Transverse colon (tissue), 4 donors: ENCODE results near the gene GEMIN5. TPM values are rescaled to one million over a fixed set of nuclear protein-coding genes. Genes with fewer than 3 reads are reported as not detected.

Experiments used
- DNase-seq: peaks from one replicate; pipeline ENCODE4 v3.0.0-alpha.2; 2019
- H3K27ac ChIP-seq, 4 donors: fragments of 200-600 bp; sonication (generic); 2 replicates each; pipeline ENCODE4 v1.5.1; 2016 to 2018; ENCODE audit warnings: inconsistent platforms in 4 of 4
- H3K27me3 ChIP-seq: fragments of 200-600 bp; sonication (generic); 2 replicates; pipeline ENCODE4 v1.5.1; 2017; ENCODE audit warnings: inconsistent platforms
- H3K36me3 ChIP-seq, 4 donors: fragments of 200-600 bp; sonication (generic); 2 replicates each; pipeline ENCODE4 v1.5.1; 2017 to 2019; ENCODE audit warnings: inconsistent platforms in 4 of 4
- H3K4me1 ChIP-seq, 4 donors: fragments of 200-600 bp; sonication (generic); 2 replicates each; pipeline ENCODE4 v1.5.1; 2017 to 2020; ENCODE audit warnings: inconsistent platforms in 4 of 4
- H3K4me3 ChIP-seq, 4 donors: fragments of 200-600 bp; sonication (generic); 1 replicate in 1 of 4; 2 replicates in 3 of 4; pipeline versions ENCODE4 v1.5.1 to v1.6.1; 2017 to 2019; ENCODE audit warnings: inconsistent platforms in 4 of 4
- H3K9me3 ChIP-seq, 2 donors: fragments of 200-600 bp; sonication (generic); 2 replicates each; pipeline ENCODE4 v1.5.1; 2017 to 2019; ENCODE audit warnings: inconsistent platforms in 2 of 2
- CTCF ChIP-seq, 5 experiments: fragments of 200-600 bp in 3 of 5; fragments of 450-650 bp in 2 of 5; sonication (generic) in 3 of 5; IDR thresholded peaks; 1 replicate in 2 of 5; 2 replicates in 3 of 5; pipeline ENCODE4 v1.5.1; 2016 to 2017; ENCODE audit warnings: antibody characterized with exemption in 5 of 5, inconsistent platforms in 3 of 5, mild to moderate bottlenecking in 2 of 5, moderate library complexity in 1 of 5
- EP300 ChIP-seq: sonication (generic); formaldehyde crosslinking; IDR thresholded peaks from one replicate; pipeline ENCODE4 v1.6.1; 2017; ENCODE audit warnings: antibody characterized with exemption, low read depth
- POLR2A ChIP-seq: fragments of 450-650 bp; IDR thresholded peaks from one replicate; pipeline ENCODE4 v1.6.1; 2016; ENCODE audit warnings: antibody characterized with exemption, mild to moderate bottlenecking, moderate library complexity
- POLR2AphosphoS5 ChIP-seq, 3 donors: sonication (generic); formaldehyde crosslinking; IDR thresholded peaks; one replicate each; pipeline ENCODE4 v1.6.1; 2016; ENCODE audit warnings: antibody characterized with exemption in 3 of 3
- WGBS, 2 donors: methylation state at CpG; one replicate each; pipeline ENCODE4 v1.1.5; 2018; ENCODE audit warnings: low coverage in 1 of 2; 5-methylcytosine and 5-hydroxymethylcytosine counted together
- in situ Hi-C, 4 donors: fragments of 200-750 bp; cut with MboI; loops; one replicate each; pipeline versions ENCODE4 v1.15.0 to v1.15.1; 2017; ENCODE audit warnings: low sequenced_read_pairs in 3 of 4, low pct_ligation_motif_present in 1 of 4, low pct_unique_long_range_greater_than_20kb in 1 of 4
- intact Hi-C: fragments of 100-400 bp; cut with DNase I; formaldehyde crosslinking; loops from one replicate; pipeline ENCODE4 v1.15.1; 2023; ENCODE audit warnings: low total_unique reads
- total RNA-seq, 4 donors: library from RNA; depleted of rRNA; stranded (reverse); fragments of >200 nt; gene quantifications; one replicate each; pipeline ENCODE4 v1.1.0, GENCODE V29; 2016

The GEMIN5 gene
- total RNA-seq, 4 donors from 2014 or later = 3.4 to 39.4 (median 7.3) TPM

- Histone ChIP-seq H3K4me3 (no peak overlapping the region), H3K4me1 (peaks cover 0 to 12% (median 4%) of the 10 kb centered on the region in 4 donors), H3K9me3 (no peaks in the 10 kb centered on the region), H3K36me3 (no peaks in the 10 kb centered on the region), H3K27ac (no peak overlapping the region), H3K27me3 (no peaks in the 10 kb centered on the region)
- in situ Hi-C loops = no loop called here
- no peak for DNase-seq
- WGBS, 2 donors = 83 to 91% methylated on average over 5 of the region's 5 CpGs
- intact Hi-C loops = no loop called here
- TF ChIP-seq POLR2AphosphoS5 (IDR thresholded peaks at IDR 0.05) (no peak), POLR2A (no peak), CTCF (IDR thresholded peaks at IDR 0.05) (no peak), EP300 (no peak)
Measured at GRCh38 chr5:154844809-154845208, 93.2 kb downstream of the GEMIN5 start.

- intact Hi-C loops (no loop called here), in situ Hi-C loops (no loop called here)
- WGBS, 2 donors = 75 to 79% methylated on average over 5 to 6 of the region's 6 CpGs
- H3K36me3 ChIP-seq = no peaks in the 10 kb centered on the region
- H3K9me3 ChIP-seq = no peaks in the 10 kb centered on the region
- no peak for TF ChIP-seq POLR2AphosphoS5 (IDR thresholded peaks at IDR 0.05)
- no peak for TF ChIP-seq CTCF (IDR thresholded peaks at IDR 0.05)
- TF ChIP-seq EP300 = no peak
- no peak for TF ChIP-seq POLR2A
- peaks cover 0 to 6% (median 5%) of the 10 kb centered on the region in 4 donors for H3K4me1 ChIP-seq
- H3K4me3 ChIP-seq = no peak overlapping the region
- no peak for DNase-seq
- H3K27ac ChIP-seq = no peak overlapping the region
- no peaks in the 10 kb centered on the region for H3K27me3 ChIP-seq
Measured at GRCh38 chr5:154842689-154843530, 95.1 kb downstream of the GEMIN5 start.

GRCh38 chr5:154841273-154841661, 96.7 kb downstream of the GEMIN5 start:
- in situ Hi-C loops = no loop called here

More at GRCh38 chr5:154841273-154841661, 96.7 kb downstream of the GEMIN5 start:
- Histone ChIP-seq H3K36me3 (no peaks in the 10 kb centered on the region), H3K4me3 (no peak overlapping the region), H3K4me1 (peaks cover 0 to 21% (median 11%) of the 10 kb centered on the region in 4 donors), H3K27me3 (no peaks in the 10 kb centered on the region), H3K27ac (no peak overlapping the region), H3K9me3 (no peaks in the 10 kb centered on the region)
- TF ChIP-seq EP300 = no peak
- TF ChIP-seq POLR2A = no peak
- no peak for TF ChIP-seq POLR2AphosphoS5 (IDR thresholded peaks at IDR 0.05)
- no peak for TF ChIP-seq CTCF (IDR thresholded peaks at IDR 0.05)
- no peak for DNase-seq
- intact Hi-C loops = no loop called here
